Measurements from ENCODE around the gene POLD2. TPM values are rescaled to one million over a fixed set of nuclear protein-coding genes. Genes with fewer than 3 reads are reported as not detected.
"Not testable (repeated sequence)": the region's sequence is repeated elsewhere in the genome, so short reads cannot be mapped to it uniquely, and the experiment has no call there.

The POLD2 gene
- total RNA-seq (2014; rRNA removed; shearing (Covaris generic); ENCODE audit: low replicate concordance), result 146 and 186 TPM in 2 replicates

GRCh38 chr7:44123190-44124003 lies at the start of gene POLD2:
Gene POLD2 (minus strand): TSS chr7:44123548. CDS start chr7:44122053, 1,495 bp downstream.
- H3K27me3 ChIP-seq, result no peaks in the 10 kb centered on the region
- no peaks in the 10 kb centered on the region for H3K9me3 ChIP-seq
- peak; percentile 99 for DNase-seq
- H3K36me3 ChIP-seq, result peaks cover 31% of the 10 kb centered on the region
- peak within 1 kb of the TSS; percentile 71 for H3K4me3 ChIP-seq

- Histone ChIP-seq H3K36me3 (no peaks in the 10 kb centered on the region), H3K9me3 (no peaks in the 10 kb centered on the region; the same call in 1 of the 2 replicates), H3K4me3 (no peak overlapping the region), H3K27me3 (no peaks in the 10 kb centered on the region)
- DNase-seq, result no peak
Observed at GRCh38 chr7:44172803-44173424, 49.6 kb upstream of the POLD2 start.

GRCh38 chr7:44172352-44172751 lies 49.0 kb upstream of the POLD2 start:
- no peaks in the 10 kb centered on the region for H3K27me3 ChIP-seq
- H3K9me3 ChIP-seq, result no peaks in the 10 kb centered on the region; the same call in 1 of the 2 replicates
- H3K4me3 ChIP-seq, result no peak overlapping the region
- no peaks in the 10 kb centered on the region for H3K36me3 ChIP-seq
- no peak for DNase-seq

DNA sequence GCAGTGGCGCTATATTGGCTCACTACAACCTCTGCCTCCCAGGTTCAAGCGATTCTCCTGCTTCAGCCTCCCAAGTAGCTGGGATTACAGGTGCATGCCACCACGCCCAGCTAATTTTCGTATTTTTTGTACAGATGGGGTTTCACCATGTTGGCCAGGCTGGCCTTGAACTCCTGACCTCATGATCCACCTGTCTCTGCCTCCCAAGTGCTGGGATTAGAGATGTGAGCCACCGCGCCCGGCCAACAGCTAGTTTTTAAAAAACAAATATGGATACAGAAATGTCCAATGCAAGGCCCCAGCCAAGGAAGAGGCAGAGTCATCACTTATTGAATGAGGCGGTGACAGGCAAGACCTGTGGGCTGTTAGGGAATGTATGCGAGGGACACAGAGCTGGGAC lies 48.6 kb upstream of the POLD2 start:
- not testable (repeated sequence) for DNase-seq, H3K36me3 ChIP-seq, H3K27me3 ChIP-seq, H3K4me3 ChIP-seq, H3K9me3 ChIP-seq

DNA sequence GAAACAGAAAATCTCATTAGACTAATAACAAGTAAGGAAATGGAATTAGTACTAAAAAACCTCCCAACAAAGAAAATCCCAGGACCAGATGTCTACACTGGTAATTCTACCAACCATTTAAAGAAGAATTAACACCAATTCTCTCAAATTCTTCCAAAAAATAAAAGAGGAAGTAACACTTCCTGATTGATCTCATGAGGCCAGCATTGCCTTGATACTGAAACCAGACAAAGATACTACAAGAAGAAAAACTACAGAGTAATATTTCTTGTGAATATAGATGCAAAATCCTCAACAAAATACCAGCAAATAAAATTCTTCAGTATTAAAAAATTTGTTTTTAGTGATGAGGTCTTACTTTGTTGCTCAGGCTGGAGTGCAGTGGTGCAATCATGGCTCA lies 44.6 kb upstream of the POLD2 start:
- DNase-seq, result no peak
- Histone ChIP-seq H3K4me3 (no peak overlapping the region), H3K27me3 (no peaks in the 10 kb centered on the region), H3K9me3 (no peaks in the 10 kb centered on the region; the same call in 1 of the 2 replicates), H3K36me3 (no peaks in the 10 kb centered on the region)

GRCh38 chr7:44163591-44163990 lies 40.2 kb upstream of the POLD2 start:
- DNase-seq, result peak; percentile 57
- no peaks in the 10 kb centered on the region for H3K27me3 ChIP-seq
- no peaks in the 10 kb centered on the region for H3K9me3 ChIP-seq
- H3K36me3 ChIP-seq, result no peaks in the 10 kb centered on the region
- no peak overlapping the region for H3K4me3 ChIP-seq

DNA sequence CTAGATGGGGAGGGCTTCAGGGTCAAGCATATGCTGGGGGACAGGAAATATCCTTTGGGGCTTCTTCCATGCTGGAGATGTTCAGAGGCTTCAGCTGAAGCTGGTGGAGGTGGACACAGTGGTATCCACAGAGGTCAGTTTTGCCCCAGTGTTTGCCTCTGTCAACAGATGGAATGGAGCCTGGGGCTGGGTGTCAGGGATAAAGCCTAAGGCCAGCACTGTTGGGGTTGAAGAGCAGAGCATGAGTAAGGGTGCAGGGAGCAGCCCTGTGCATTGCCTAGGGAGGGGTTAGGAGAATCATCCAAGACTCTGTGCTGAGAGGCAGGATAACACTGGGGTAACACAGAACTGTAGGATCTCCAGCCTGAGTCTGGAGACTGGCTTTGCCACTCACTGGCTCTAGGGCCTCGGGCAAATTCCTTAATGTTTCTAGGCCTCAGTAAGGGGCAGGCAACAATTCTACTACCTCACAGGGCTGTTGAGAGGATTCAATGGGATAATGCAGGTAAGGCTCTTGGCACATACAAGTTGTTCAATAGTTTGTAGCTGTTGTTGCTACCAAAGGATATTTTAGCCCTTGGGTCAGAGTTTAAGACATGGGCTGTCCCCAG lies 39.5 kb upstream of the POLD2 start:
- no peak overlapping the region for H3K4me3 ChIP-seq
- DNase-seq, result no peak
- no peaks in the 10 kb centered on the region for H3K36me3 ChIP-seq

DNA sequence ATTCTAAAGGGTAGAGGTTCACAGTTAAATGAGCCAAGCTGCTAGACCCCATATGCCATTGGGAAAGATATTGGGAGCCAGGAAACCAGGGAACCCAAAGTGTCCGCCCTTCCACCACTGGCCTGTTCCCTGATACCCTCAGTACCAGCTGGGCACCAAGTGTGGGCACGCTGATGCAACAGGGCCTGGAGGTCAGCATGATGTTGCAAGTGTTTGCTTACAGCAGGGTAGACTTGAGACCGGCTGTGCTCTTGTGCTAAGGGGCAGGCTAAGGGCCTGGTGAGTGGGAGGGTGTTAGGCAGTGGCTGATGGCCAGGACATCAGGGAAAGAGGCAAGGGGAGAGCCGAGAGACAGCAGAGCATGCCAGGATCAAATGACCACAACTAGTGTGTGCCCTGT lies 38.8 kb upstream of the POLD2 start:
- Histone ChIP-seq H3K27me3 (no peaks in the 10 kb centered on the region), H3K4me3 (no peak overlapping the region), H3K9me3 (no peaks in the 10 kb centered on the region), H3K36me3 (no peaks in the 10 kb centered on the region)
- DNase-seq, result no peak

More for the DNA sequence above, 39.5 kb upstream of the POLD2 start:
- Histone ChIP-seq H3K27me3 (no peaks in the 10 kb centered on the region), H3K9me3 (no peaks in the 10 kb centered on the region)

GRCh38 chr7:44161371-44161770 lies 38.0 kb upstream of the POLD2 start:
- no peak overlapping the region for H3K4me3 ChIP-seq
- H3K9me3 ChIP-seq, result no peaks in the 10 kb centered on the region
- no peaks in the 10 kb centered on the region for H3K27me3 ChIP-seq
- DNase-seq, result no peak
- H3K36me3 ChIP-seq, result no peaks in the 10 kb centered on the region

DNA sequence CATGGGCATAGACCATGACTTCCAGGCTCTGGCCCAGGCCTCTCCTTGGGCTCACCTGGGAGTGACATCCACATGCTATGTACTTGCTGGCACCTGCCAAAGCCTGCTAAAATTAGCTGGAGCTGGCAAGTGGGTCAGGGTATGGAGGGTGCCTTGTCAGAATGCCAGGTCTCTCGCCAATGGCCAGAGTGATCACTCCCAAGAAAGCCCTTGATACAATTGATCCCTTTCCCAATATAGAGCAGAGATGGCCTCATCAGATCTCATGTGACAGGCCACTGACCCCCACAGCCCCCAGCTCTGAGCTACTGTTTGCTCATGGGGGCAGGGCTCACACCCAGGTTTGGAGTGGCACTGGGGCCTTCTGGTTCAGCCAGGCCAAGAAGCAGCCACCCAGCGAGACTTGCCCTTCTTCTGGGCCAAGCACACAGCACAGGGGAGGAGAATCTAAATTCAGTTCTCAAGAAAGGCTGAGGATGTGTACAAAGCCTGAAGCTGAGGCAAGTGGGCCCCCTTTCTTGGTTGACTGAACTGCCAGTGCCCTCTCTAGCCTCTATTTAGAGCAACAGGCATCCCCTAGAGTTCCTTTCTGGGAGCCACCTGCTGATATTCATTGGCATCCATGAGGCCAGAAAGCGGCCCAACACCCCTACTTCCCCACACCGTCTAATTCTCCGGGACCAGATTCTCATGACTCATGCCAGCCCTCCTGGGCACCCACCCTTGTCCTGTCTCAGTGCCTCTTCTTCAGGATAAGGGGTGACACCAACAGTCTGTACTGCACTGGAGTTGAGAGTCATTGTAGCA lies 36.7 kb upstream of the POLD2 start:
- no peaks in the 10 kb centered on the region for H3K27me3 ChIP-seq
- no peaks in the 10 kb centered on the region for H3K36me3 ChIP-seq
- no peaks in the 10 kb centered on the region for H3K9me3 ChIP-seq
- DNase-seq, result no peak
- H3K4me3 ChIP-seq, result no peak overlapping the region

- no peak for DNase-seq
- H3K36me3 ChIP-seq, result no peaks in the 10 kb centered on the region
- H3K4me3 ChIP-seq, result no peak overlapping the region
- H3K9me3 ChIP-seq, result no peaks in the 10 kb centered on the region
- H3K27me3 ChIP-seq, result no peaks in the 10 kb centered on the region
Observed at GRCh38 chr7:44158873-44159631, 35.7 kb upstream of the POLD2 start.

DNA sequence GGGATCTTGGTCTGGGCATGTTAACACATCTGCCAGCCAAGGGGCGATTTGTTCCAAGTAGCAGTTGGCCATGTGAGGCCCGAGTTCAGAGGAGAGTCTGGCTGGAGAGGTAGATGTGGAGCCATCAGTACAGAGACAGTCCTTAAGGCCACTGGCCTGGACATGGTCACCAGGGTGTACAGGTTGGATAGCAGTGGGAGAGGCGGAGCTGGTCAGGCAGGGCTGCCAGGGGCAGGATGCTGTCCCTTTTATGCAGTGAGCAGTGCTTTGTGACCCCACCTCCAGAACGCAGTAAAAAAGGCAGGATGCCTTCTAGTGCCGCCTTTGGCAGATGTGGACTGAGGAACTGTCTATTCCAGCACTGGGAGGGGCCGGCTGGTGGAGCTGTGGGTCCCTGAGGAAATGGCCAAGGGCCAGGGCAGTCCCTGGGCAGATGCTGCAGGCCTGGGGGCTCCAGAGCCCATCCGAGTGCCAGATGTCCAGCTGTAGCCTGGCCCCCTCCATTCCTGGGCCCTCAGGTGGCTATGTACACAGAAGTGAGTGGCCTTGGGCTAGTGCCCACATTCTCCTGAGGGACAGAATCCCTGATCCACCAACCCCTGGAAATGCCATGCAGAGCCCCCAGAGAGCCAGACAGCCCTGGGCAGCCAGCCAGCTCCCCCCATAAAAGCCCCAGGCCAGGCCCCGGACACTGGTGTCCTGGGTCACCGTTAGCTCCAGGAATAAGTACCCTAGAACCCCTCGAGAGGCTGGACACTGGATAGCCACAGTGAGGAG lies 34.9 kb upstream of the POLD2 start:
- no peak for DNase-seq
- no peaks in the 10 kb centered on the region for H3K27me3 ChIP-seq
- H3K4me3 ChIP-seq, result no peak overlapping the region
- no peaks in the 10 kb centered on the region for H3K36me3 ChIP-seq
- H3K9me3 ChIP-seq, result no peaks in the 10 kb centered on the region

DNA sequence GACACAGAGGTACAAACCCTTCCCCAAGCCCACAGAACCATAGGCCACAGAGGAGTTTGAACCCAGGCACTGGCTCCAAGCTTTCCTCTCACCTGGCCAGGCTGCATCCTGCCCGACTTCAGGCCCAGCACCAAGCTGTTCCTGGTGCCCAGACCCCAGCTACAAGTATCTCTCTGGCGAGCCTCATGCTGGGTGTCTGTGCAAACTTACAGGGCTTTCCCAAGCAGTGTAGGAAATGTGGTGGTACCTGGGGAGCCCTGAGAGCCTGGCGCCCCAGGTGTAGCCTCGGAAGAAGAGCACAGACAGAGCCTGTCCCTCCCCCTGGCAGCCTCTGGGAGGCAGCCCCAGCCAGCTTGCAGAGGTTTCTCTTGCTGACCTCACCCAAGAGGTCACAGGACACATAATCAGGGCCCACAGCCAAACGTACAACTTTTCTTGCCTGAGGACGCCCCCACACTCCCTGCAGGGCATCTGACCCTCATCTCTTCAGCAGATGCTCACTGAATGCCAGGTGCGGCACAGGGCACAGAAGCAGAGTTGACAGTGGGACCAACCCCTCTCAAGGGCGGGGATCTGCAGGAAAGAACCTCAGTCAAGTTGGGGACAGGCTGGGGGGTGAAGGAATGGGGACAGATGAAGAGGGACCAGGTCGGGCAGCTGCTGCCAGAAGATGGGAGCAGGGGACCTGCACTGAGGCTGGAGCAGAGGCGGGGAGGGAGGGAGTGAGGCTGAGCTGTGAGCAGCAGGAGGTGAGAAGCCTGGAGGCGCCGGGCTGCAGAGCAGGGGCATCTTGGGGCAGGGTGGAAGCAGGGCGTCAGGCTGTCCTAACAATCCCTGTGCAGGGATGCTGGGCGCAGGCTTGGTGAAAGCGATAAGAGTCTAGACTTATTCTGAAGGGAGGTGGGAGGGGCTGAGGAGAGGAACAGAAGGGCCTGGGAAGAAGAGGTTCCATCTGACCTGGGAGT lies 34.0 kb upstream of the POLD2 start:
- H3K36me3 ChIP-seq, result no peaks in the 10 kb centered on the region
- H3K27me3 ChIP-seq, result no peaks in the 10 kb centered on the region
- H3K9me3 ChIP-seq, result no peaks in the 10 kb centered on the region
- no peak overlapping the region for H3K4me3 ChIP-seq
- DNase-seq, result no peak

DNA sequence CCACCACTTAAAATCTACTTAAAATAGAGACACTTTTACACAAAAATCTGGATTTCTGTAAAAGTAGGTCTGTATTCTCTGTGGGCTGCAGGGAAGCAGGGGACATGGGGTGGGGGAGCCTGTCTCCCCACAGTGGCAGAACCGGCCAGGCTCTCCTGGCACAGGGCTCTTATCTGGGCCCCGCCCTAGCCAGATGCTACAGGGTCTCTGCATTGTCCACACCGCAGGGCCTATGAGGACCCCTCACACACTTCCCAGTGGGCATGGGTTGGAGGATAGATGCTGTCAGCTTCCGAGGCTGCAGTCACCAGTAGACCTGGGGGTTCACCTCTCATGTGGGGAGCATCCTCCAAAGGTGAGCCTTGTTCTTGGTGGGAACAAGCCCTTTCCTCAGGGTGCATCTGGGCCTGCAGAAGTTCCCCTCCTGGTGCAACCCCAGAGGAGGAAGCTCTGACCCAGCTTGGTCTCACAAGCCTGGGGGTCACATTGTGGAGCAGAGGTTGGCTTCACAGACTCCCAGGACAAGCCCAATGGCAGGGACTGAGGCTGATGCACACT lies 33.2 kb upstream of the POLD2 start:
- no peaks in the 10 kb centered on the region for H3K27me3 ChIP-seq
- no peaks in the 10 kb centered on the region for H3K9me3 ChIP-seq

More for the DNA sequence above, 33.2 kb upstream of the POLD2 start:
- Histone ChIP-seq H3K4me3 (no peak overlapping the region), H3K36me3 (no peaks in the 10 kb centered on the region)
- DNase-seq, result no peak
